Parathyroid adenoma (tissue), 2 donors: Measurements from ENCODE around the gene TNS3.

Source experiments
- H2AFZ ChIP-seq: fragments of 300-600 bp; sonication (generic); one replicate; pipeline ENCODE4 v1.7.0; 2017; ENCODE audit warnings: antibody characterized with exemption, mild to moderate bottlenecking
- H3K27ac ChIP-seq: fragments of 300-600 bp; sonication (generic); one replicate; pipeline ENCODE4 v1.7.0; 2017
- H3K27me3 ChIP-seq: fragments of 300-600 bp; sonication (generic); one replicate; pipeline ENCODE4 v1.7.0; 2017; ENCODE audit warnings: low read length; ENCODE audit not compliant: control insufficient read depth, insufficient read depth
- H3K36me3 ChIP-seq: fragments of 300-600 bp; sonication (generic); one replicate; pipeline ENCODE4 v1.7.0; 2017; ENCODE audit warnings: low read length; ENCODE audit not compliant: control insufficient read depth, insufficient read depth
- H3K4me1 ChIP-seq: fragments of 300-600 bp; sonication (generic); one replicate; pipeline ENCODE4 v1.7.0; 2017; ENCODE audit warnings: control low read depth
- H3K4me2 ChIP-seq: fragments of 300-600 bp; sonication (generic); one replicate; pipeline ENCODE4 v1.7.0; 2017; ENCODE audit warnings: low read length
- H3K4me3 ChIP-seq: fragments of 300-600 bp; sonication (generic); one replicate; pipeline ENCODE4 v1.7.0; 2017; ENCODE audit warnings: low read depth, low read length
- H3K79me2 ChIP-seq: fragments of 300-600 bp; sonication (generic); one replicate; pipeline ENCODE4 v1.7.0; 2017; ENCODE audit warnings: control low read depth
- H3K9ac ChIP-seq: fragments of 300-600 bp; sonication (generic); one replicate; pipeline ENCODE4 v1.7.0; 2017; ENCODE audit warnings: mild to moderate bottlenecking
- H3K9me3 ChIP-seq: fragments of 300-600 bp; sonication (generic); one replicate; pipeline ENCODE4 v1.7.0; 2017; ENCODE audit warnings: low read length; ENCODE audit not compliant: control insufficient read depth
- TF ChIP-seq, protein P1 (sequence below): fragments of 300-600 bp; sonication (generic); IDR thresholded peaks from one replicate; pipeline ENCODE4 v1.7.0; 2017; ENCODE audit warnings: antibody characterized with exemption, mild to moderate bottlenecking
- donor health status: primary hyperparathyroidism.

The TNS3 gene

DNA sequence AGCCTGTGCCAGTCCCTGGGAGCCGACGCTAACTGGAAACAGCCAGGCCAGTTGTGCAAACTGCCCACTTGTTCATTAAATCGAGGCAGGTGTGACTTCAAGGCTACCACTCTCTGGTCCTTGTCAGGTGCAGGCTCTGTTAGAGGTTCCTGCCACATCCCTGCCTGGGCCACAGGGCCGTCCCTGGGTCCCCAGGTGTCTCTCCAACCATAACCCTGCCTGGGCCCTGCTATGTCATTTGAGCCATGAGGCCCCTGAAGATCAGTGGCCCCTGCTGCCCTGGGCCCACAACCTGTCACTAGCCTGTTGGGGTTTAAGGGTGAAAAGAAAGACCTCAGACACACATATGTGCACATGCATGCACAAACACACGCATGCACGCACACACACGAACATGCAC lies 326.9 kb downstream of the TNS3 start:
- no peak overlapping the region for H3K4me2 ChIP-seq
- no peaks in the 10 kb centered on the region for H3K9me3 ChIP-seq
- no peaks in the 10 kb centered on the region for H3K36me3 ChIP-seq
- TF ChIP-seq, protein P1, sequence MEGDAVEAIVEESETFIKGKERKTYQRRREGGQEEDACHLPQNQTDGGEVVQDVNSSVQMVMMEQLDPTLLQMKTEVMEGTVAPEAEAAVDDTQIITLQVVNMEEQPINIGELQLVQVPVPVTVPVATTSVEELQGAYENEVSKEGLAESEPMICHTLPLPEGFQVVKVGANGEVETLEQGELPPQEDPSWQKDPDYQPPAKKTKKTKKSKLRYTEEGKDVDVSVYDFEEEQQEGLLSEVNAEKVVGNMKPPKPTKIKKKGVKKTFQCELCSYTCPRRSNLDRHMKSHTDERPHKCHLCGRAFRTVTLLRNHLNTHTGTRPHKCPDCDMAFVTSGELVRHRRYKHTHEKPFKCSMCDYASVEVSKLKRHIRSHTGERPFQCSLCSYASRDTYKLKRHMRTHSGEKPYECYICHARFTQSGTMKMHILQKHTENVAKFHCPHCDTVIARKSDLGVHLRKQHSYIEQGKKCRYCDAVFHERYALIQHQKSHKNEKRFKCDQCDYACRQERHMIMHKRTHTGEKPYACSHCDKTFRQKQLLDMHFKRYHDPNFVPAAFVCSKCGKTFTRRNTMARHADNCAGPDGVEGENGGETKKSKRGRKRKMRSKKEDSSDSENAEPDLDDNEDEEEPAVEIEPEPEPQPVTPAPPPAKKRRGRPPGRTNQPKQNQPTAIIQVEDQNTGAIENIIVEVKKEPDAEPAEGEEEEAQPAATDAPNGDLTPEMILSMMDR, result no peak
- H2AFZ ChIP-seq, result peak overlapping the region; percentile 90
- no peaks in the 10 kb centered on the region for H3K79me2 ChIP-seq
- no peaks in the 10 kb centered on the region for H3K27me3 ChIP-seq
- H3K4me1 ChIP-seq, result peaks cover 6% of the 10 kb centered on the region
- no peak overlapping the region for H3K27ac ChIP-seq
- H3K4me3 ChIP-seq, result no peak overlapping the region
- no peak overlapping the region for H3K9ac ChIP-seq

DNA sequence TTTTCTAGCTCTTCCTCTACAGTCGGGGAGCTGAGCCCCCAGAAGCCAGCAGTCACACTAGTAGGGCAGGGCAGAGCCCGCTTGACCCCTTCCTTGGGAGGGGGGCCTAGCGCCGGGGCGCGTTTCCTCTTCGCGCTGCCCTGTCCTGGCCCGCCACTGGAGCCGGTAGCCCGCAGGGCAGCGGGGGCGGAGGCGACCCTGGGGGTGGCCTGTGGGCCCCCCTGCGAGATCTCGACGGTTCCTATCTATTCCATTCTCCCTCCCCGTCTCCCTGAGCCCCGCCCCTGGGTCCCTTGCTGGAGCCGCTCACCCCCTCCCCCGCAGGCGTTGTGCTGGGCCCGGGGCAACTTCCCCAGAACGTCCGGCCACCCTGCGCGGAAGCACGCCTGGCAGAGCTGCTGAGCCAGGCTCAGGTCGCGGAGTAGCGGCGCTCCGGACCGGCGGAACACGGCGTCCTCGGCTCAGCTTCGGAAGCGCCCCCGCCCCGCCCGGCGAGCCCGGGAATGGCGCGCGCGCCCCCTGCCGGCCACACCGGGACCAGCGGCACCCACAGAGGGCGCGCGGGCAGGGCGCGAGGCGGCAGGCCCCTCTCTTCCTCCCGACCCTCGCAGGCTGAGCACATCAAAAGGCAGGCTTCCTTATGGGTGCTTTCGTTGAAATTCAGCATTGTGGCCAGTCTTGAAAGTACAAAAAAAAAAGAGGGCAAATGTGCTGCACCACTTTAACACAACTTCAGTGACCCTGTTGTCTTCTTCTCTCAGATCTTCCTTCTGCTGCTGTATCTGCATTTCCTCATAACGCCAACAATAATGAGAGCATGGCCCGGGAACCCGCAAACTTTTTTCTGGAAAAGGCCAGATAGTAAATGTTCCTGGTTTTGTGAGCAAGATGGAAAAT lies 327.6 kb downstream of the TNS3 start:
- Histone ChIP-seq H3K4me1 (peaks cover 6% of the 10 kb centered on the region), H3K9ac (no peak overlapping the region), H3K4me2 (peak overlapping the region; percentile 75), H3K27ac (peak overlapping the region; percentile 71), H3K36me3 (no peaks in the 10 kb centered on the region), H2AFZ (peak overlapping the region; percentile 90), H3K79me2 (no peaks in the 10 kb centered on the region), H3K9me3 (no peaks in the 10 kb centered on the region), H3K4me3 (peak overlapping the region; percentile 38), H3K27me3 (no peaks in the 10 kb centered on the region)
- TF ChIP-seq, protein P1, result peak; percentile 88

DNA sequence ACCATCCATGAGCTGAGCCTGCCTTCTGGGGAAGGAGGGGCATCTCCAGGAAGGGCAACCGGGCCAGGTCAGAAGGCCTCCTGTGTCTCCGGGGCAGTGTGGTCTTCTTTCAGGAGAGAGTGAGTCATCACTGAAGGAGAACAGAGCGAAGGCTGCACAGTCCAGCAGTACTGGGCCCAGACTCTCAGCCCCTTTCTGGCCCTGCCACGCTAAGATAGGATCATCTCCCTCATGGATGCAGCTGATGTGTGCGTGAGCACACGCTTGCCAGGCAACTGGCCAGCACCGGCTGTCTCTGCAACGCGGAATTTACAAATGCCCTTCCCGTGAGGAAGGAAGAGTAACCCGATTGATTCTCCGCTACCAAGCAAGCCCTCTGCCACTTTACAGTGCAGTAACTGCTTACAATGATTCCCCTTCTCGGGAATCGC lies 328.2 kb downstream of the TNS3 start:
- Histone ChIP-seq H3K9ac (no peak overlapping the region), H3K27me3 (no peaks in the 10 kb centered on the region), H3K36me3 (no peaks in the 10 kb centered on the region), H3K27ac (peak overlapping the region; percentile 71), H3K79me2 (no peaks in the 10 kb centered on the region), H2AFZ (peak overlapping the region; percentile 90), H3K4me1 (peaks cover 6% of the 10 kb centered on the region), H3K4me2 (peak overlapping the region; percentile 75), H3K9me3 (no peaks in the 10 kb centered on the region), H3K4me3 (peak overlapping the region; percentile 38)
- TF ChIP-seq, protein P1, result no peak

DNA sequence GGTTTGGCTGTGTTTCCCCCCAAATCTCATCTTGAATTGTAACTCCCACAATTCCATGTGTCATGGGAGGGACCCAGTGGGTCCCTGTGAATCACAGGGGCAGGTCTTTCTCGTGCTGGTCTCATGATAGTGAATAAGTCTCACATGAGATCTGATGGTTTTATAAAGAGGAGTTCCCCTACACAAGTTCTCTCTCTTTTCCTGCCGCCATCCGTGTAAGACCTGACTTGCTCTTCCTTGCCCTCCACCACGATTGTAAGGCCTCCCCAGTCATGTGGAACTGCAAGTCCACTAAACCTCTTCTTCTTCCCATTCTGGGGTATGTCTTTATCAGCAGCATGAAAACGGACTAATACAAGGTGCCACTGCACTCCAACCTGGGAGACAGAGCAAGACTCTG lies 329.2 kb downstream of the TNS3 start:
- TF ChIP-seq, protein P1, result no peak
- Histone ChIP-seq H3K27ac (no peak overlapping the region), H3K4me3 (no peak overlapping the region), H3K27me3 (no peaks in the 10 kb centered on the region), H3K4me1 (peaks cover 6% of the 10 kb centered on the region), H2AFZ (no peak overlapping the region), H3K4me2 (no peak overlapping the region), H3K9me3 (no peaks in the 10 kb centered on the region), H3K36me3 (no peaks in the 10 kb centered on the region), H3K9ac (no peak overlapping the region), H3K79me2 (no peaks in the 10 kb centered on the region)
